Activated naive CD8-positive, alpha-beta T cell treated with anti-CD3 and anti-CD28 coated beads, Interleukin-2, amount 10 ng/mL, durations not matched to agents 7 days and 5 days (primary cell): ENCODE measurements around the gene PDZD2. TPM values are rescaled to one million over a fixed set of nuclear protein-coding genes. Genes with fewer than 3 reads are reported as not detected.

ENCODE experiments used
- ATAC-seq: fragments of 150-1000 bp; cut with Tn5 transposase; one replicate; pipeline ENCODE4 v1.10.0; 2021; ENCODE audit warnings: low read depth, moderate library complexity
- POLR2A ChIA-PET: fragments of 350-600 bp; sonication (Branson Sonifier 250); formaldehyde crosslinking; loops from one replicate; lab custom pipeline; 2021; ENCODE audit warnings: antibody characterized with exemption; lab: Charles Lee
- DNase-seq: peaks from one replicate; pipeline ENCODE4 v3.0.0; 2021
- H3K27ac Mint-ChIP-seq: one replicate; pipeline ENCODE4 v1.8.0; 2022; ENCODE audit warnings: mild to moderate bottlenecking, mixed read lengths
- H3K27me3 Mint-ChIP-seq: one replicate; pipeline ENCODE4 v1.8.0; 2022; ENCODE audit warnings: mild to moderate bottlenecking, moderate library complexity, mixed read lengths
- H3K36me3 Mint-ChIP-seq: one replicate; pipeline ENCODE4 v1.8.0; 2021; ENCODE audit warnings: mild to moderate bottlenecking, mixed read lengths
- H3K4me1 Mint-ChIP-seq: one replicate; pipeline ENCODE4 v1.8.0; 2021; ENCODE audit warnings: mixed read lengths
- H3K4me3 Mint-ChIP-seq: one replicate; pipeline ENCODE4 v1.8.0; 2022; ENCODE audit warnings: mild to moderate bottlenecking, moderate library complexity, mixed read lengths
- H3K9me3 Mint-ChIP-seq: one replicate; pipeline ENCODE4 v1.8.0; 2021; ENCODE audit warnings: mixed read lengths
- total RNA-seq, 2 experiments: library from RNA; stranded (reverse); gene quantifications; one replicate each; pipeline ENCODE4 v1.2.3, GENCODE V29; 2021

PDZD2 gene
- total RNA-seq, 2 experiments from 2014 or later, result 0.14 to 0.22 TPM

DNA sequence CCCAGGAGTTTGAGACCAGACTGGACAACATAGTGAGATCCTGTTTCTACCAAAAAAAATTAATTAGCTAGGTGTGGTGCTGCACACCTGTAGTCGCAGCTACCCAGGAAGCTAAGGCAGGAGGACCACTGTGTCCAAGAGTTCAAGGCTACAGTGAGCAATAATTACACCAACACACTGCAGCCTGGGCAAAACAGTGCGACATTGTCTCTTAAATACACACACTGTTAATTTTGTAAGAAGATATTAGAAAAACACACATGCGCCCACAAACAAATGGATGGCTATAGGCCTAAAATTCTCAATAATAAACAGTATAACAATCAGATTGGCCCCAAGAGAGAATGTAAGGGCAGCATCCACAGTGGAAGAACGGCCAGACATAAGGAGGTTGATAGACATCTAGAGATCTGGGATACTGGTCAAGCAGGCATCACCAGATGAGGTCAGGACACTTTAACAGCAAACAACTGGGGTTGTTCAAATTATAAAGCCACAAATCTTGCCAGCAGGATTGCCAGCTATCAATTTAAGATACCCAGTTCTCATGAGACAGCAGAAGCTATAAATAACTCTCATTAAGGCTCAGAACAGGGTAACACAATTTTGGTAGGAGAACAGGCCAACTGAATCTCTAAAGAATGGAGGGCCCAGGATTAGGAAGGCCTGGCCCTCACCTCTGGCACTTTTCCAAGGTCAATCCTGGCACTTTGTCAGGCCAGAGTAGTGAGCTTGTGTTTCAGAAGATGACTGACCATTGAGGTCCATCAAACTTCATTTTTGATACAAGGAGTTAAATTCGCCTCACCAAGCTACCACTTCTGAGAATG lies 505.7 kb downstream of the PDZD2 start:
- Mint-ChIP-seq H3K4me1 (peaks cover 14% of the 10 kb centered on the region), H3K27me3 (no peaks in the 10 kb centered on the region), H3K4me3 (no peak overlapping the region), H3K36me3 (peaks cover 43% of the 10 kb centered on the region), H3K9me3 (no peaks in the 10 kb centered on the region), H3K27ac (no peak overlapping the region)
- POLR2A ChIA-PET, result no interaction called here
- DNase-seq (no peak), ATAC-seq (no peak)

DNA sequence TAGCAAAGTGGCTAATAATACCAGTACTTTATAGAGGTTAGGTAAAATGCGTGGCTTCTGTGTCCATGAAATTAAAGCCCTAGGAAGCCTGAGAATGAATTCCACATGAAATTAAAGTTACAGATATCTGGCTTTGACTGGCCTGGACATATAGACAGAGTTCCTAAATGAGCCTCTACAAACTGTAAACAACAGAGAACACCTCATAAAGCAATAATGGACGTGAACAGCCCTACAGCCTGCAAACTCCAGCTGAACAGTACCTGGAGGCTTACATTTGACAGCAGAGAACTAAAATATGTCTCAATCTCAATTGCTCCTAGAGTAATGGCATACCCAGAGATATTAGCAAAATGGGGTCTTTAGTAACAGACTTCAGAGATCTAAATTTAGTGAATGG lies 506.4 kb downstream of the PDZD2 start:
- Mint-ChIP-seq H3K9me3 (no peaks in the 10 kb centered on the region), H3K4me1 (peaks cover 14% of the 10 kb centered on the region), H3K27me3 (no peaks in the 10 kb centered on the region), H3K27ac (no peak overlapping the region), H3K4me3 (no peak overlapping the region), H3K36me3 (peaks cover 43% of the 10 kb centered on the region)
- no peak for DNase-seq
- ATAC-seq, result no peak
- POLR2A ChIA-PET, result no interaction called here

DNA sequence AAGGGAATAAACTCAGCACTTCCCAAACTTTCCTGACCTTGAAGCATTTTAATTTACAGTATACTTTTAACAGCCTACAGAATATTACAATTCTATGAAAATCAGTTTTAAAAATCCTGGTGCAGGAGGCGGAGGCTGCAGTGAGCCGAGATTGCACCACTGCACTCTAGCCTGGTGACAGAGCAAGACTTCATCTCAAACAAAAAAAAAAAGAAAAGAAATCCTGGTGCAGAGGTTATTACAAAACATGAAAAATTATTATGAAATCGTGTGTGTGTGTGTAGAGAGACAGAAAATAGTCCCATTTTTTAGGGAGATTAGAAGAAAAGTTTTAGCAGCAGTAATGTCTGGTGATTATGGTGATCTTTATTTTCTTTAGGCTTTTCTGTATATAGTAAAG lies 508.3 kb downstream of the PDZD2 start:
- Mint-ChIP-seq H3K27me3 (no peaks in the 10 kb centered on the region), H3K36me3 (peaks cover 37% of the 10 kb centered on the region), H3K27ac (no peak overlapping the region), H3K4me3 (no peak overlapping the region), H3K4me1 (peaks cover 17% of the 10 kb centered on the region), H3K9me3 (peaks cover 1% of the 10 kb centered on the region)
- DNase-seq, result no peak
- POLR2A ChIA-PET, result no interaction called here
- no peak for ATAC-seq

DNA sequence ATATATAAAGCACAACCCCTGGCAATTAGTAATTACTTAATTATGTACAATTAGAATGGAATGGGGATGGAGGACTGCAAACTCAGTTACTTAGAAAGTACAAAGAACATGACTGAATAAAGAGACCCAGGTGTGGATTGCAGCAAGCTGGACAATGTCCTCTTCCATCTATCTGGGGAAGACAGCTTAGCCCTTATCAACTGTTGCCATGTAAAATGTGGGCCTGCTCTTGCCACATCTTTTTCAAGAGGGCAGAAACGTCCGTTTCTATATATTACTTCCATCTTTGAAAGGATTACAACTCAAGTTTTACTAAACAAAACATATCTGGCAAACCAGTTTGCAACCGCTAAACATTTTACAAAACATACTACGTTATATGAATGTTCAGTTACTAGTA lies 509.0 kb downstream of the PDZD2 start:
- Mint-ChIP-seq H3K4me1 (peaks cover 17% of the 10 kb centered on the region), H3K27ac (no peak overlapping the region), H3K9me3 (peaks cover 1% of the 10 kb centered on the region), H3K36me3 (peaks cover 38% of the 10 kb centered on the region), H3K27me3 (no peaks in the 10 kb centered on the region), H3K4me3 (no peak overlapping the region)
- ATAC-seq (no peak), DNase-seq (no peak)
- POLR2A ChIA-PET, result interaction anchor here (0.6 kb wide), 1 partner anchor 192 kb away, joined by 4 read pairs; no protein-coding TSS in a partner anchor

DNA sequence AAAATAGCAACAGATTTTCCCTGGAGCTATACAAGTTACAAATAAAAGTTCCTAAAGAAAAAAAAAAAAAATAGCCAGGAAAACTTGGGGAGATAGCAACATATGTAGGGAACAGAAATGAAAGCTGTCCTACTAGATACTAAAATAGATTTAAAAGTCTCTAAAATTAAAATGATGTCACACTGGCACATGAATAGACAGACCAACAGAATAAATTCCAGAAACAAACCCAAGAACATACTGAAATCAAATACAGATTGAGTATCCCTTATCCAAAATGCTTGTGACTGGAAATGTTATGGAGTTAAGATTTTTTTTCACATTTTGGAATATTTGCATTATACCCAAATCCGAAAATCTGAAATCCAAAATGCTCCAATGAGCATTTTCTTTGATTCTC lies 511.4 kb downstream of the PDZD2 start:
- no peak overlapping the region for H3K4me3 Mint-ChIP-seq
- no peaks in the 10 kb centered on the region for H3K27me3 Mint-ChIP-seq
- H3K27ac Mint-ChIP-seq, result no peak overlapping the region
- H3K4me1 Mint-ChIP-seq, result peaks cover 16% of the 10 kb centered on the region
- no peak for DNase-seq
- no peak for ATAC-seq
- H3K9me3 Mint-ChIP-seq, result peaks cover 1% of the 10 kb centered on the region
- H3K36me3 Mint-ChIP-seq, result peaks cover 33% of the 10 kb centered on the region
- POLR2A ChIA-PET, result no interaction called here

DNA sequence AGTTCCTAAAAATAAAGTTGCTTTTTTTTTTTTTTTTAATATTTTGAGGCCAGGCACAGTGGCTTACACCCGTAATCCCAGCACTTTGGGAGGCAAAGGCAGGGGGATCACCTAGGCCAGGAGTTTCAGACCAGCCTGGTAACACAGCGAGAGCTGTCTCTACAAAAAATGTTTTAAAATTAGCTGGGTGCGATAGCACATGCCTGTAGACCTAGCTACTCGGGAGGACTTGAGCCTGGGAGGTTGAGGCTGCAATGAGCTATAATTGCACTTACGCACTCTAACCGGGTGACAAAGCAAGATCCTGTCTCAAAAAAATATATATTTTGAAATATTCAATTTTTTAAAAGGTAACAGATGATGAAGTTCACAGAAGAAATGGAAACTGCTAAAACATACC lies 512.3 kb downstream of the PDZD2 start:
- H3K9me3 Mint-ChIP-seq, result peaks cover 1% of the 10 kb centered on the region
- H3K36me3 Mint-ChIP-seq, result peaks cover 30% of the 10 kb centered on the region
- ATAC-seq (no peak), DNase-seq (no peak)
- no peaks in the 10 kb centered on the region for H3K27me3 Mint-ChIP-seq
- peaks cover 16% of the 10 kb centered on the region for H3K4me1 Mint-ChIP-seq
- H3K27ac Mint-ChIP-seq, result no peak overlapping the region
- POLR2A ChIA-PET, result no interaction called here
- H3K4me3 Mint-ChIP-seq, result no peak overlapping the region

DNA sequence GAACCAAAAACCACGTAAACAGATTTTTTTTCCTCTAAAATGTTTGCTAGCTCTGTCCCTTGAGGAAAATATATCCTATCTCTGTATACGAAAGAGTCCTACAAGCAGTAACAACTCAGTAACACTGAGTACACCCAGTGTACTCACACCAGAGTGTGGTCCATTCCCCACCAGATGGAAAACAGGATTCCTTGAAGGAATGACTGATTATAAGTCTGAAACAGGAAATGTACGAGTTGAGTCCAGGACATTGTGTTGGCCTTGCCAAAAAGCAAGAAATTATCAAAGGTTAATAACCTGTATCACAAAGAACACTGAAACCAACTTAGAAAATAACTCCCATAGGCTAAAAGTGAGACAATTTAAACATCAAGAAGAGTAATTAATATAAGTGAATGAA lies 514.8 kb downstream of the PDZD2 start:
- Mint-ChIP-seq H3K36me3 (peaks cover 22% of the 10 kb centered on the region), H3K9me3 (peaks cover 1% of the 10 kb centered on the region), H3K4me1 (peaks cover 11% of the 10 kb centered on the region), H3K27ac (no peak overlapping the region), H3K27me3 (no peaks in the 10 kb centered on the region), H3K4me3 (no peak overlapping the region)
- POLR2A ChIA-PET, result no interaction called here
- ATAC-seq, result no peak
- no peak for DNase-seq

DNA sequence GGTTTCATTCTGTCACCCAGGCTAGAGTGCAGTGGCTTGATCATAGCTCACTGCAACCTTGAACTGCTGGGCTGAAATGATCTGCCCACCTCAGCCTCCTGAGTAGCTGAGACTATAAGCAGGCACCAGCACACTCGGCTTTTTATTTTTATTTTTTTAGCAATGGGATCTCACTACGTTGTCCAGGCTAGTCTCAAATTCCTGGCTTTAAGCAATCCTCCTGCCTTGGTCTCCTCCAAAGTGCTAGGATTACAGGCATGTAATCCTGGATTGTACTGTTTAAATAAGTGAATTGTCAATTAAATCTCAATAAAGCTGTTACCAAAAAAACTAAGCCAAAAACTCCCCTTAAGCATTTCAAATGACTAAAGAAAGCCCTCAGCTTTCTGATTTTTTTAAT lies 516.3 kb downstream of the PDZD2 start:
- no peak for DNase-seq
- H3K27me3 Mint-ChIP-seq, result no peaks in the 10 kb centered on the region
- peaks cover 8% of the 10 kb centered on the region for H3K4me1 Mint-ChIP-seq
- no peak overlapping the region for H3K4me3 Mint-ChIP-seq
- POLR2A ChIA-PET, result no interaction called here
- no peak for ATAC-seq
- peaks cover 1% of the 10 kb centered on the region for H3K9me3 Mint-ChIP-seq
- H3K36me3 Mint-ChIP-seq, result peaks cover 17% of the 10 kb centered on the region
- H3K27ac Mint-ChIP-seq, result no peak overlapping the region

DNA sequence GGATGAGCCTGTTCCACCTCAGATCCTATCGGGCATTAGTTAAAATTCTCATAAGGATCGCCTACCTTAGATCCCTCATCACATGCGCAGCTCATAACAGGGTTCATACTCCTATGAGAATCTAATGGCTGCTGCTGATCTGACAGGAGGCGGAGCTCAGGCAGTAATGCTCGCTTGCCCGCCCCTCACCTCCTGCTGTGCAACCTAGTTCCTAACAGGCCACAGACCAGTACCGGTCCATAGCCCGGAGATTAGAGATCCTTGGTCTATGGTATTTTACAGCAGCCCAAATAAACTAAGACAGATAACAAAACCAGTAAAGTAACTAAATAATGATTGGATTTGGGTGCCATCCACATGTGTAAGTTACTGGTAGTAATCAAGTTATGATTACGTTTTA lies 517.7 kb downstream of the PDZD2 start:
- no peak overlapping the region for H3K4me3 Mint-ChIP-seq
- H3K9me3 Mint-ChIP-seq, result peaks cover 1% of the 10 kb centered on the region
- ATAC-seq (no peak), DNase-seq (no peak)
- H3K4me1 Mint-ChIP-seq, result peaks cover 8% of the 10 kb centered on the region
- peaks cover 22% of the 10 kb centered on the region for H3K36me3 Mint-ChIP-seq
- H3K27ac Mint-ChIP-seq, result no peak overlapping the region
- POLR2A ChIA-PET, result no interaction called here
- H3K27me3 Mint-ChIP-seq, result no peaks in the 10 kb centered on the region

DNA sequence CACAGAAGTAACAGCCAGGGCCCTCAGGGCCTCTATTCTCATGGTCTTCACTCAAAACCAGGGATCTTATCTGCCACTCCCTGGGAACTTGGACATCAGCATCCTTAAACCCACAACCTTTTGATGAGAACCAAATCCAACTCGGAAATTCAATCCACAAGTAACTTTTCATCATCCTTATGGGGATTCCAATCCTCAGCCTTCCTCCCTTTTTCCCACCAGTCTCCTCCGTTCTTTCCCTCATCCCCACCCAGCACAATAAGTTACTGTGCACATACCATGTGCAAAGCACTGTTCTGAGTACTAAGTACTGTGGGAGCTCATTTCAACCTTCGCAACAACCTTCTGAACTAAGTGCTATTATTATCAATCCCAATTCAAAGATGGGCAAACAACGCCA lies 518.1 kb downstream of the PDZD2 start:
- peaks cover 6% of the 10 kb centered on the region for H3K4me1 Mint-ChIP-seq
- H3K27ac Mint-ChIP-seq, result no peak overlapping the region
- H3K27me3 Mint-ChIP-seq, result no peaks in the 10 kb centered on the region

DNA sequence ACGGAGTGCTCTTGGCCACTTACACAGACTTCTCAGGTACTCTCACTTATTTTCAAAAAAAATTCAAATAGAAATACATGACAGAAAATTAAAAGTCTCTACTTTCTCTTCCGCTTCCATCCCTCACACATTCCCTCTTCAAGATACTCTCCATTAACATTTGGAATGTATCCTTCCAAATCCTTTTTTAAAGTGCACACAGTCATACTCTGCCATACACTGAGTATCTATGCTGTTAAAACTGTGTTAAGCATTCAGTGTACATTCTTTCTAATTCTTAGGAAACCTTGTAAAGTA lies 519.7 kb downstream of the PDZD2 start:
- DNase-seq, result no peak
- ATAC-seq, result no peak
- POLR2A ChIA-PET, result no interaction called here
- H3K36me3 Mint-ChIP-seq, result peaks cover 15% of the 10 kb centered on the region
- H3K4me1 Mint-ChIP-seq, result peaks cover 6% of the 10 kb centered on the region
- H3K27me3 Mint-ChIP-seq, result no peaks in the 10 kb centered on the region
- no peak overlapping the region for H3K4me3 Mint-ChIP-seq
- H3K27ac Mint-ChIP-seq, result no peak overlapping the region
- no peaks in the 10 kb centered on the region for H3K9me3 Mint-ChIP-seq

More for the DNA sequence above, 518.1 kb downstream of the PDZD2 start:
- no peaks in the 10 kb centered on the region for H3K9me3 Mint-ChIP-seq
- ATAC-seq (no peak), DNase-seq (no peak)
- no peak overlapping the region for H3K4me3 Mint-ChIP-seq
- peaks cover 19% of the 10 kb centered on the region for H3K36me3 Mint-ChIP-seq
- POLR2A ChIA-PET, result no interaction called here

DNA sequence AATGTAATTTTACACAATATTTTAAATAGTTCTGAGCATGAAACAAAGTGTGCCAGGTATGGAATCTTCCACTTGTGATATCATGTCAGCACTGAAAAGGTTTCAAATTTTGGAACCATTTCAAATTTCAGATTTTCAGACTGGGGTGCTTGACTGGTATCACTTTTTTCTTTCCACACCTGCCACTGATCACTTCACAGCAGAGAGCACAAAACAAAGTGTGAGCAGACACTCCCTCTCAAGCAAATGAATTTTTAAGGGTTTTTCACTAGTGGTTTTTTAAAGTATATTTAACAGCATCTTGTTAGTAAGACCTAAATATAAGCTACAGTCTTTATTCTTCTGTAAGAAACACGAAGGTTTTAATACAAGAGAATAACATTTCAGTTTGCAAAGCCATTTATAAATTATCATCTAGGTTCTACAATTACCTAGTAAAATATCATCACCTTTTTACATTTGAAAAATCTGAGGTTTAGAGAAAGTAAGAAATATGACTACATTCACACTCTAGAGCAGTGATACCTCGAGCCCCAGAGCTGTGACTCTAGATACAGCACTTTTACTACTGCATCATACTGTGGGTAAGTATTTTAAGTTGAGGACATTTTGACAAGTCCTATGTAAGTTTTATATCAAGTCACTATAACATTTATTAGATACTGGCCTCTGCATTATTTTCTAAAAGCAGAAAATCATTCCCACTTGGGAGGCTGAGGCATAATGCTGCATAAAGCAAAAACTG lies 520.6 kb downstream of the PDZD2 start:
- peaks cover 16% of the 10 kb centered on the region for H3K36me3 Mint-ChIP-seq
- DNase-seq (no peak), ATAC-seq (no peak)
- POLR2A ChIA-PET, result no interaction called here
- H3K9me3 Mint-ChIP-seq, result no peaks in the 10 kb centered on the region
- H3K4me1 Mint-ChIP-seq, result peaks cover 7% of the 10 kb centered on the region
- H3K27me3 Mint-ChIP-seq, result no peaks in the 10 kb centered on the region
- H3K4me3 Mint-ChIP-seq, result no peak overlapping the region
- no peak overlapping the region for H3K27ac Mint-ChIP-seq

DNA sequence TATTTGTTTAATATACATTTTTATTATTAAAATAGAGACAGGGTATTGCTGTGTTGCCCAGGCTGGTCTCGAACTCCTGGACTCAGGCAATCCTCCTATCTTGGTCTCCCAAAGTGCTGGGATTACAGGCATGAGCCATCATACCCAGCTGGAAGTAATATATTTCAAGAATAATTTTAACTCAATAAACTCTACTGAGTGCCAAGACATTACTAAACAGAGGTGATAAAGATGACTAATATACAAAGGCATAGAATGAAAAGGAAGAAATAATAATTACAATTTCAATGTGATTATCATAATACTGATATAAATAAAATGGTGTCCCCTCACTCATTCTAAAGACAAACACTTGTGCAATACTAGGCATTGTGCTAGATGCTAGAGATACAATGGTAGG lies 521.3 kb downstream of the PDZD2 start:
- Mint-ChIP-seq H3K4me1 (peaks cover 5% of the 10 kb centered on the region), H3K4me3 (no peak overlapping the region), H3K36me3 (peaks cover 17% of the 10 kb centered on the region), H3K9me3 (no peaks in the 10 kb centered on the region), H3K27ac (no peak overlapping the region), H3K27me3 (no peaks in the 10 kb centered on the region)
- DNase-seq (no peak), ATAC-seq (no peak)
- POLR2A ChIA-PET, result no interaction called here
